Nephron progenitor cell (in vitro differentiated cells): ENCODE measurements around the gene CLASP1.
"Not testable (repeated sequence)": the region's sequence is repeated elsewhere in the genome, so short reads cannot be mapped to it uniquely, and the experiment has no call there.

Source experiments
- DNase-seq: peaks from one replicate; pipeline ENCODE4 v3.0.0; 2021
- H3K27ac Mint-ChIP-seq: 2 replicates; pipeline ENCODE4 v1.8.0; 2021; ENCODE audit warnings: mild to moderate bottlenecking, moderate library complexity, mixed read lengths
- H3K27me3 Mint-ChIP-seq: 2 replicates; pipeline ENCODE4 v1.8.0; 2021; ENCODE audit warnings: mild to moderate bottlenecking, low read depth, mixed read lengths; ENCODE audit not compliant: poor library complexity
- H3K36me3 Mint-ChIP-seq: 2 replicates; pipeline ENCODE4 v1.8.0; 2021; ENCODE audit warnings: low read depth, mixed read lengths
- H3K4me1 Mint-ChIP-seq: 2 replicates; pipeline ENCODE4 v1.8.0; 2021; ENCODE audit warnings: mixed read lengths
- H3K4me3 Mint-ChIP-seq: 2 replicates; pipeline ENCODE4 v1.8.0; 2021; ENCODE audit warnings: mild to moderate bottlenecking, moderate library complexity, mixed read lengths
- H3K9me3 Mint-ChIP-seq: 2 replicates; pipeline ENCODE4 v1.8.0; 2021; ENCODE audit warnings: mild to moderate bottlenecking, moderate library complexity, mixed read lengths
- TF ChIP-seq, protein P1 (sequence below): fragments of 200-600 bp; sonication (generic); IDR thresholded peaks from 2 replicates; pipeline ENCODE4 v1.5.0; 2021; ENCODE audit warnings: antibody characterized with exemption

CLASP1 gene

DNA sequence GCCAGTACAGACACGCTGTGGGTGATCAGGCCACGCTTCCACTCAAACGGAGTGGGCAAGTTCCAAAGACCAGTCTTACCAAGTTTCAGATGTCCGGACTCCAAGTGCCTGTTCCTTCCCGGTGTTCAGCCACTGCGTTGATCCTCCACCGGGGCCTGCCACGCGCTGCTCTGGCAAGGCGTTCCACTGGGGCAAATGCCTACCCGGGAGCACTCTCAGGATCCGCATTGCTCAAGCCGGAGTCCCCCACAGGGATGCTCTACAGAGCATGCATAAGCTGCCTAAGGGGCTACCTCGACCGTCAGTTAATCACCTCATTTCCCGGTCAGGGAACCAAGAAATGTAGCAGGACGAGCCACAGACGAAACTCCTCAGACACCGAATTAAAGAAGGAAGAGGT is 37.0 kb upstream of the CLASP1 start:
- Mint-ChIP-seq H3K9me3 (peaks cover 37% of the 10 kb centered on the region), H3K4me3 (peak overlapping the region; percentile 23), H3K27ac (peak overlapping the region; percentile 93), H3K4me1 (peaks cover 62% of the 10 kb centered on the region), H3K36me3 (peaks cover 18% of the 10 kb centered on the region), H3K27me3 (peaks cover 6% of the 10 kb centered on the region)
- TF ChIP-seq, protein P1, sequence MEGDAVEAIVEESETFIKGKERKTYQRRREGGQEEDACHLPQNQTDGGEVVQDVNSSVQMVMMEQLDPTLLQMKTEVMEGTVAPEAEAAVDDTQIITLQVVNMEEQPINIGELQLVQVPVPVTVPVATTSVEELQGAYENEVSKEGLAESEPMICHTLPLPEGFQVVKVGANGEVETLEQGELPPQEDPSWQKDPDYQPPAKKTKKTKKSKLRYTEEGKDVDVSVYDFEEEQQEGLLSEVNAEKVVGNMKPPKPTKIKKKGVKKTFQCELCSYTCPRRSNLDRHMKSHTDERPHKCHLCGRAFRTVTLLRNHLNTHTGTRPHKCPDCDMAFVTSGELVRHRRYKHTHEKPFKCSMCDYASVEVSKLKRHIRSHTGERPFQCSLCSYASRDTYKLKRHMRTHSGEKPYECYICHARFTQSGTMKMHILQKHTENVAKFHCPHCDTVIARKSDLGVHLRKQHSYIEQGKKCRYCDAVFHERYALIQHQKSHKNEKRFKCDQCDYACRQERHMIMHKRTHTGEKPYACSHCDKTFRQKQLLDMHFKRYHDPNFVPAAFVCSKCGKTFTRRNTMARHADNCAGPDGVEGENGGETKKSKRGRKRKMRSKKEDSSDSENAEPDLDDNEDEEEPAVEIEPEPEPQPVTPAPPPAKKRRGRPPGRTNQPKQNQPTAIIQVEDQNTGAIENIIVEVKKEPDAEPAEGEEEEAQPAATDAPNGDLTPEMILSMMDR = no peak
- no peak for DNase-seq

DNA sequence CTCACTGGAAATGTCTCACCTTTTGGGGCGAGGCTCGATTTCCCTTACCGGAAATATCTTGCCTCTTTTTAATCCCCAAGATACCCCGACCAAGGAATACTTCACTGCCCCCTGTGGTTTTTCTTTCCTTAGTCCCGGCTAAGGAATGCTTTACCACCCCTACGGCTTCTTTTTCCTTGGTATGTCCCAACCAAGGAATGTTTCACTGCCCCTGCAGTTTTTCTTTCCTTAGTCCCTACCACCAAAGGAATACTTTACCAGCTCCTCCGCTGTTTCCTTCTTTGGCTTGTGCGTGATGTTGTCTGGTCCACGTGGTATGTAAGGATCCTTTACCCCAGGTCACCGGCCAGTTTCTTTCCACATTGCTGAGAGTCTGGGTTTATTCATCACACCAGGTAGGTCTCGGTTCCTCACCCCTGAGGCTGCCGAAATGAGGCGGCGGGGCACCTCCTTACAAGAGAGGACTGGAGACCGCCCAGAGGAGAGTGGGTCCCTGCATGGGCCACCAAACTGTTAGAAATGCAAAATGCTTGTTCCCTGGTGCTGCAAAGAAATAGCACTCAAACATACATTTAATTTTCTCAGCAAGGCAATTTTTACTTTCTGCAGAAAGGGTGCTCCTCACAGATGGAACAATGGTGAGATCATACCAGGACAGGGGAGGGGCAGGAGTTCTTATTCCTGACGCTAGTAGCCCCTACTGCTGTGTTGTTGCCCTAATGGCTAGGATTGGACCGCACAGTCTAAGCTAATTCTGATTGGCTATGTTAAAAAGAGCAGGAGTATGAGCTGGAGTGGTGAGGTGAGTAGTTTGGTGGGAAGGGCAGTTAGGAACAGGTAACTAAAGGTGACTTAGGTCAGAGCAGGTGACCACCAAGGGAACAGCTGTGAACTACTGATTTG is 33.4 kb upstream of the CLASP1 start:
- peak overlapping the region; percentile 83 for H3K4me3 Mint-ChIP-seq
- peak overlapping the region; percentile 50 for H3K27ac Mint-ChIP-seq

DNA sequence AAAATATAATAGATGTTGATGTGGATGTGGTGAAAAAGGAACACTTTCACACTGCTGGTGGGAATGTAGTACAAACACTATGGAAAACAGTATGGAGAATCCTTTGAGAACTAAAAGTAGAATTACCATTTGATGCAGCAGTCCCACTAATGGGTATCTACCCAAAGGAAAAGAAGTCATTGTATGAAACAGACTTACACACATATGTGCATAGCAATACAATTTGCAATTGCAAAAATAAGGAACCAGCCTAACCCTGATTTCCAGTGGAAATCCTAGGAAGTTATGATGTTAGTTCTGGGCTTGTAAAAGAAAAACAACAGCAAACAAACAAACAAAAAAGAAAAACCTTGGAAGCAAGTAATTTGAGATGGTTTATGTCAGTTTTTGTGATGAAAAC is 28.6 kb upstream of the CLASP1 start:
- Mint-ChIP-seq H3K27ac (no peak overlapping the region), H3K9me3 (peaks cover 87% of the 10 kb centered on the region), H3K36me3 (peaks cover 39% of the 10 kb centered on the region), H3K4me1 (peaks cover 24% of the 10 kb centered on the region), H3K4me3 (no peak overlapping the region), H3K27me3 (peaks cover 9% of the 10 kb centered on the region)
- TF ChIP-seq, protein P1 = no peak
- no peak for DNase-seq

More for the DNA sequence above, 33.4 kb upstream of the CLASP1 start:
- Mint-ChIP-seq H3K4me1 (peaks cover 61% of the 10 kb centered on the region), H3K36me3 (peaks cover 27% of the 10 kb centered on the region), H3K9me3 (peaks cover 65% of the 10 kb centered on the region), H3K27me3 (peaks cover 9% of the 10 kb centered on the region)
- TF ChIP-seq, protein P1 = no peak
- no peak for DNase-seq

DNA sequence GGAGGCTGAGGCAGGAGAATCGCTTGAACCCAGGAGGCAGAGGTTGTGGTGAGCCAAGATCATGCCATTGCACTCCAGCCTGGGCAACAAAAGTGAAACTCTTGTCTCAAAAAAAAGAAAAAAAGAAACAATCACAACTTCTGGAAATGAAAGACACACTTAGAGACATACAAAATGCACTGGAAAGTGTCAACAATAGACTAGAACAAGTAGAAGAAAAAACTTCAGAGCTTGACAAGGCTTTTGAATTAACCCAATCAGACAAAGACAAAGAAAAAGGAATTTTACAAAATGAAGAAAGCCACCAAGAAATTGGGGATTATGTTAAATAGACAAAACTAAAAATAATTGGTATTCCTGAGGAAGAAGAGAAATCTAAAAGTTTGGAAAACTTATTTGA is 22.4 kb upstream of the CLASP1 start:
- H3K4me3 Mint-ChIP-seq, H3K27me3 Mint-ChIP-seq, H3K27ac Mint-ChIP-seq, DNase-seq, H3K4me1 Mint-ChIP-seq: not testable (repeated sequence)
- peaks cover 76% of the 10 kb centered on the region for H3K36me3 Mint-ChIP-seq
- H3K9me3 Mint-ChIP-seq = peaks cover 91% of the 10 kb centered on the region

DNA sequence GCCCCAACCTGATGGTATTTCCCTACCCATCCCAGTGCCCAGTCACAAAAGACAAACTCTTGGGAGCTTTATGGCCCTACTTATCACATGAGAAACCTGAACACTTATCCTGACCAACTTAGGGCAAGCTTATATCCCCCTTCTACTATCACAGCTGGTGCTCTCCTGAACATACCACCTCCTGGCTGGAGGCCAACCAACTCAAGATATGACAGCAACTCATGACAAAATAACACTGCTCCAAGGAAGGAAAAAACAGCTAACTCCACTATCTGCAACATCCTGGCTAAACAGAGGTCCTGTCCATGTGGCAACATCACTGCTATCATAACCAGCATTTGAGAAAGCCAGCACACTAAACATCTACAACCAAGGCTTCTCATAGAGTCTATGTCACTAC is 20.9 kb upstream of the CLASP1 start:
- Mint-ChIP-seq H3K27ac (no peak overlapping the region), H3K4me1 (no peaks in the 10 kb centered on the region), H3K27me3 (peaks cover 10% of the 10 kb centered on the region), H3K9me3 (peaks cover 77% of the 10 kb centered on the region), H3K36me3 (peaks cover 64% of the 10 kb centered on the region), H3K4me3 (no peak overlapping the region)
- TF ChIP-seq, protein P1 = no peak
- DNase-seq = no peak

DNA sequence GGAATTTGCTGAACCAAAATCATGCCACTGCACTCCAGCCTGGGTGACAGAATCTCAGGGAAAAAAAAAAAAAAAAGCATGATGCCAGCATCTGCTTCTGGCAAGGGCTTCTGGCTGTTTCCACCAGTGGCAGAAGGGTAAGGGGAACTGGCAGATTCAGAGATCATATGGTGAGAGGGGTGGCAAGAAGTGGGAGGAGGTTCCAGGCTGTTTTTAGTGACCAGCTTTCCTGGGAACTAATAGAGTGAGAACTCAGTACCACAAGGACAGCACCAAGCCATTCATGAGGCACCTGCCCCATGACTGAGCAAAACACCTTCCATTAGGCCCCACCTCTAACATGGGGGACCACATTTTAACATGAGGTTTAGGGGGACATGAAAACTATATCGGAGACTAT is 18.4 kb upstream of the CLASP1 start:
- TF ChIP-seq, protein P1 = no peak
- H3K4me1 Mint-ChIP-seq = no peaks in the 10 kb centered on the region

More for the DNA sequence above, 18.4 kb upstream of the CLASP1 start:
- peaks cover 49% of the 10 kb centered on the region for H3K36me3 Mint-ChIP-seq
- no peak overlapping the region for H3K4me3 Mint-ChIP-seq
- peaks cover 52% of the 10 kb centered on the region for H3K9me3 Mint-ChIP-seq
- H3K27ac Mint-ChIP-seq = no peak overlapping the region
- DNase-seq = no peak
- peaks cover 7% of the 10 kb centered on the region for H3K27me3 Mint-ChIP-seq
